IMR-90 (cell line): Measurements from ENCODE around the gene NECTIN4. TPM values are rescaled to one million over a fixed set of nuclear protein-coding genes. Genes with fewer than 3 reads are reported as not detected.

Experiments used
- ATAC-seq: fragments of 200-7000 bp; cut with Tn5 transposase; 2 replicates; pipeline ENCODE4 v1.9.1; 2020; ENCODE audit warnings: low read depth, mild to moderate bottlenecking, moderate library complexity
- BruUV-seq: library from RNA; stranded (reverse); fragments of 400-500 nt; replicated peaks from 2 replicates; lab custom pipeline; 2021; lab: Mats Ljungman, UMichigan
- CTCF ChIA-PET: fragments of 300-600 bp; formaldehyde crosslinking; extraction: SDS; loops from one replicate; lab custom pipeline; 2021; ENCODE audit warnings: antibody characterized with exemption; lab: Yijun Ruan, JAX
- POLR2A ChIA-PET: fragments of 300-600 bp; sonication (Branson Sonifier 250); formaldehyde crosslinking; loops from one replicate; lab custom pipeline; 2022; ENCODE audit warnings: antibody characterized with exemption; ENCODE audit not compliant: unreplicated experiment; lab: Charles Lee
- DNase-seq: peaks from one replicate; pipeline ENCODE4 v3.0.0; 2013
- H2AFZ ChIP-seq: replicated peaks from 2 replicates; pipeline ENCODE3; 2013; ENCODE audit warnings: low read length, mild to moderate bottlenecking; ENCODE audit not compliant: poor library complexity
- H2AK5ac ChIP-seq: 2 replicates; pipeline ENCODE4 v1.6.1; 2013; ENCODE audit warnings: low read depth, low read length, inconsistent platforms
- H2AK9ac ChIP-seq: replicated peaks from 2 replicates; pipeline ENCODE3; 2013; ENCODE audit warnings: mild to moderate bottlenecking, low read depth, low read length, moderate library complexity; ENCODE audit not compliant: poor library complexity
- H2BK120ac ChIP-seq: 2 replicates; pipeline ENCODE4 v1.6.1; 2013; ENCODE audit warnings: low read depth, low read length, inconsistent platforms
- H2BK15ac ChIP-seq: 3 replicates; pipeline ENCODE4 v1.6.1; 2013; ENCODE audit warnings: low read depth, low read length, inconsistent platforms
- H2BK20ac ChIP-seq: 2 replicates; pipeline ENCODE4 v1.6.1; 2013; ENCODE audit warnings: low read depth, mild to moderate bottlenecking, inconsistent platforms, low read length, moderate library complexity
- H2BK5ac ChIP-seq: 2 replicates; pipeline ENCODE4 v1.6.1; 2013; ENCODE audit warnings: mild to moderate bottlenecking, low read depth, low read length, inconsistent platforms; ENCODE audit not compliant: poor library complexity, severe bottlenecking
- H3K14ac ChIP-seq: replicated peaks from 2 replicates; pipeline ENCODE4 v1.6.1; 2013; ENCODE audit warnings: low read depth, low read length, inconsistent platforms
- H3K18ac ChIP-seq: 2 replicates; pipeline ENCODE4 v1.6.1; 2013; ENCODE audit warnings: low read depth, low read length, control low read depth
- H3K23ac ChIP-seq: 2 replicates; pipeline ENCODE4 v1.6.1; 2013; ENCODE audit warnings: low read depth, low read length, inconsistent platforms
- H3K27ac ChIP-seq: 2 replicates; pipeline ENCODE4 v1.5.1; 2013; ENCODE audit warnings: mild to moderate bottlenecking, control low read depth, low read length; ENCODE audit not compliant: insufficient read depth
- H3K27me3 ChIP-seq: 2 replicates; pipeline ENCODE4 v1.6.1; 2013; ENCODE audit warnings: low read length; ENCODE audit not compliant: control insufficient read depth, insufficient read depth
- H3K36me3 ChIP-seq: 2 replicates; pipeline ENCODE4 v1.6.1; 2013; ENCODE audit warnings: low read length, mixed read lengths; ENCODE audit not compliant: control insufficient read depth, insufficient read depth
- H3K4ac ChIP-seq: 2 replicates; pipeline ENCODE4 v1.6.1; 2013; ENCODE audit warnings: low read depth, low read length, inconsistent platforms
- H3K4me1 ChIP-seq: 2 replicates; pipeline ENCODE4 v1.6.1; 2013; ENCODE audit warnings: low read length, mixed read lengths; ENCODE audit not compliant: control insufficient read depth, insufficient read depth
- H3K4me2 ChIP-seq: 2 replicates; pipeline ENCODE4 v1.6.1; 2013; ENCODE audit warnings: low read depth, mild to moderate bottlenecking, control low read depth, low read length, moderate library complexity
- H3K4me3 ChIP-seq: 2 replicates; pipeline ENCODE4 v1.5.1; 2013; ENCODE audit warnings: low read depth, mild to moderate bottlenecking, control low read depth, low read length, moderate library complexity; ENCODE audit not compliant: insufficient read depth
- H3K56ac ChIP-seq: 2 replicates; pipeline ENCODE4 v1.6.1; 2013; ENCODE audit warnings: low read length, inconsistent platforms; ENCODE audit not compliant: insufficient read depth; ENCODE audit errors: extremely low read depth
- H3K79me1 ChIP-seq, 2 experiments: 2 replicates each; pipeline ENCODE4 v1.6.1; 2013; ENCODE audit warnings: low read length in 2 of 2, inconsistent platforms in 1 of 2, low read depth in 1 of 2
- H3K9ac ChIP-seq: 2 replicates; pipeline ENCODE4 v1.6.1; 2013; ENCODE audit warnings: low read depth, low read length, control low read depth
- H3K9me1 ChIP-seq: 2 replicates; pipeline ENCODE4 v1.6.1; 2013; ENCODE audit warnings: low read length, inconsistent platforms; ENCODE audit not compliant: insufficient read depth
- H3K9me3 ChIP-seq: 2 replicates; pipeline ENCODE4 v1.6.1; 2013; ENCODE audit warnings: low read length; ENCODE audit not compliant: control insufficient read depth, insufficient read depth
- H4K20me1 ChIP-seq: 2 replicates; pipeline ENCODE4 v1.6.1; 2013; ENCODE audit warnings: low read length, inconsistent platforms; ENCODE audit not compliant: insufficient read depth
- H4K5ac ChIP-seq: 2 replicates; pipeline ENCODE4 v1.6.1; 2013; ENCODE audit warnings: mild to moderate bottlenecking, low read depth, low read length, control low read depth
- H4K8ac ChIP-seq, 2 experiments: 2 replicates each; pipeline ENCODE4 v1.6.1; 2013; ENCODE audit warnings: low read depth in 2 of 2, low read length in 2 of 2, control low read depth in 1 of 2, inconsistent platforms in 1 of 2
- H4K91ac ChIP-seq: 2 replicates; pipeline ENCODE4 v1.6.1; 2013; ENCODE audit warnings: low read depth, low read length, inconsistent platforms; ENCODE audit not compliant: insufficient read depth
- BHLHE40 ChIP-seq: fragments of 150-350 bp; IDR thresholded peaks from 2 replicates; pipeline ENCODE4 v1.6.1; 2016; ENCODE audit warnings: mild to moderate bottlenecking, low read depth, low read length
- CEBPB ChIP-seq: IDR thresholded peaks from 2 replicates; pipeline ENCODE4 v1.6.1; 2012; ENCODE audit warnings: low read depth, low read length, improper control_type of control experiment
- ELK1 ChIP-seq: fragments of 150-350 bp; IDR thresholded peaks from 2 replicates; pipeline ENCODE4 v1.6.1; 2016; ENCODE audit warnings: low read depth, mild to moderate bottlenecking, low read length, moderate library complexity, borderline replicate concordance
- NFE2L2 ChIP-seq: fragments of 150-350 bp; IDR thresholded peaks from 2 replicates; pipeline ENCODE4 v1.6.1; 2016; ENCODE audit warnings: low read depth, mild to moderate bottlenecking, low read length
- RAD21 ChIP-seq: IDR thresholded peaks from 2 replicates; pipeline ENCODE4 v1.6.1; 2012; ENCODE audit warnings: low read length, improper control_type of control experiment
- RCOR1 ChIP-seq: IDR thresholded peaks from 2 replicates; pipeline ENCODE4 v1.6.1; 2012; ENCODE audit warnings: mild to moderate bottlenecking, low read length, improper control_type of control experiment; ENCODE audit not compliant: insufficient replicate concordance
- RFX5 ChIP-seq: IDR thresholded peaks from 2 replicates; pipeline ENCODE4 v1.8.0; 2012; ENCODE audit warnings: low read depth, mild to moderate bottlenecking, low read length, moderate library complexity
- WGBS, 2 experiments: methylation state at CpG; one replicate each; pipeline versions ENCODE4 v1.1.5 to v1.1.7; 2013; ENCODE audit warnings: missing lambda C conversion rate in 2 of 2; ENCODE audit not compliant: insufficient read length in 1 of 2; ENCODE audit errors: extremely low coverage in 2 of 2; 5-methylcytosine and 5-hydroxymethylcytosine counted together
- dilution Hi-C: fragments of 300-500 bp; cut with HindIII; formaldehyde crosslinking; loops from one replicate; pipeline ENCODE4 v1.14.3; 2018; ENCODE audit warnings: low sequenced_read_pairs; ENCODE audit not compliant: unreplicated experiment
- in situ Hi-C: fragments of 300-500 bp; cut with MboI; formaldehyde crosslinking; loops from 3 replicates; pipeline ENCODE4 v1.14.3; 2019; ENCODE audit warnings: low sequenced_read_pairs, inconsistent platforms, mixed read lengths
- intact Hi-C: fragments of 100-400 bp; cut with micrococcal nuclease; formaldehyde crosslinking; loops from 2 replicates; pipeline ENCODE4 v1.10.0; 2022
- polyA plus RNA-seq, 3 experiments: library from polyadenylated mRNA; depleted of rRNA; stranded (reverse); fragments of >200 nt; gene quantifications; 2 replicates each; pipeline ENCODE4 v1.2.3, GENCODE V29; 2012; ENCODE audit warnings: low replicate concordance in 1 of 3
- total RNA-seq: library from RNA; depleted of rRNA; stranded (reverse); fragments of >200 nt; gene quantifications from 2 replicates; pipeline ENCODE4 v1.2.3, GENCODE V29; 2012
- TF ChIP-seq, protein P1 (sequence below): conservative IDR thresholded peaks from 2 replicates; pipeline ENCODE4 v1.5.1; 2012; ENCODE audit warnings: mild to moderate bottlenecking, low read depth, low read length, improper control_type of control experiment

Gene NECTIN4
- total and polyA plus RNA-seq, 2 of the 4 experiments (the other 2 are of a cell fraction): 0.18 to 0.24 TPM

GRCh38 chr1:161061419-161061818 is 27.9 kb downstream of the NECTIN4 start:
- no peaks in the 10 kb centered on the region for H4K20me1 ChIP-seq
- no peak overlapping the region for H3K4ac ChIP-seq
- H2BK15ac ChIP-seq: no peak overlapping the region
- ATAC-seq: no peak
- H3K27me3 ChIP-seq: peaks cover 6% of the 10 kb centered on the region
- no peaks in the 10 kb centered on the region for H3K9me3 ChIP-seq
- H2AK5ac ChIP-seq: no peak overlapping the region
- H3K4me3 ChIP-seq: no peak overlapping the region
- H2BK5ac ChIP-seq: no peak overlapping the region
- H3K23ac ChIP-seq: no peak overlapping the region
- H3K9me1 ChIP-seq: no peaks in the 10 kb centered on the region
- no CpG with 5 or more reads among the region's 4 CpGs for WGBS, 2 experiments
- no peak overlapping the region for H3K14ac ChIP-seq
- H3K79me1 ChIP-seq: no peaks in the 10 kb centered on the region
- dilution Hi-C loops: no loop called here
- no peak overlapping the region for H3K4me2 ChIP-seq
- no peak overlapping the region for H3K56ac ChIP-seq
- no peak for DNase-seq
- no peak overlapping the region for H3K18ac ChIP-seq
- H2BK20ac ChIP-seq: no peak overlapping the region
- H3K36me3 ChIP-seq: no peaks in the 10 kb centered on the region
- no peak overlapping the region for H2AFZ ChIP-seq
- H4K8ac ChIP-seq: no peak overlapping the region
- no peak overlapping the region for H4K5ac ChIP-seq
- no peak overlapping the region for H4K91ac ChIP-seq
- POLR2A ChIA-PET: no interaction called here
- BruUV-seq: no TSS peak
- CTCF ChIA-PET: interaction anchor here (0.7 kb wide), 1 partner anchor 810 kb away, joined by 3 read pairs; no protein-coding TSS in a partner anchor
- H3K27ac ChIP-seq: no peak overlapping the region
- in situ Hi-C loops: no loop called here
- intact Hi-C loops: no loop called here
- H3K4me1 ChIP-seq: no peaks in the 10 kb centered on the region
- no peak overlapping the region for H2AK9ac ChIP-seq
- H2BK120ac ChIP-seq: no peak overlapping the region
- no peak overlapping the region for H3K9ac ChIP-seq
- TF ChIP-seq CEBPB (no peak), NFE2L2 (no peak), RFX5 (no peak), RCOR1 (no peak), ELK1 (no peak), BHLHE40 (no peak), RAD21 (no peak)
- TF ChIP-seq, protein P1, sequence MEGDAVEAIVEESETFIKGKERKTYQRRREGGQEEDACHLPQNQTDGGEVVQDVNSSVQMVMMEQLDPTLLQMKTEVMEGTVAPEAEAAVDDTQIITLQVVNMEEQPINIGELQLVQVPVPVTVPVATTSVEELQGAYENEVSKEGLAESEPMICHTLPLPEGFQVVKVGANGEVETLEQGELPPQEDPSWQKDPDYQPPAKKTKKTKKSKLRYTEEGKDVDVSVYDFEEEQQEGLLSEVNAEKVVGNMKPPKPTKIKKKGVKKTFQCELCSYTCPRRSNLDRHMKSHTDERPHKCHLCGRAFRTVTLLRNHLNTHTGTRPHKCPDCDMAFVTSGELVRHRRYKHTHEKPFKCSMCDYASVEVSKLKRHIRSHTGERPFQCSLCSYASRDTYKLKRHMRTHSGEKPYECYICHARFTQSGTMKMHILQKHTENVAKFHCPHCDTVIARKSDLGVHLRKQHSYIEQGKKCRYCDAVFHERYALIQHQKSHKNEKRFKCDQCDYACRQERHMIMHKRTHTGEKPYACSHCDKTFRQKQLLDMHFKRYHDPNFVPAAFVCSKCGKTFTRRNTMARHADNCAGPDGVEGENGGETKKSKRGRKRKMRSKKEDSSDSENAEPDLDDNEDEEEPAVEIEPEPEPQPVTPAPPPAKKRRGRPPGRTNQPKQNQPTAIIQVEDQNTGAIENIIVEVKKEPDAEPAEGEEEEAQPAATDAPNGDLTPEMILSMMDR: no peak
